ENCODE measurements around the gene SERBP1. TPM values are rescaled to one million over a fixed set of nuclear protein-coding genes. Genes with fewer than 3 reads are reported as not detected.

Gene SERBP1
- total and polyA plus RNA-seq, 7 donors: 189 to 299 (median 226) TPM

- Histone ChIP-seq H3K27ac (peak overlapping the region; percentile 81), H3K4me1 (peaks cover 43% of the 10 kb centered on the region), H3K27me3 (ENCODE audit: insufficient read depth in 3 of 3, low read length in 2 of 3) (no peaks in the 10 kb centered on the region), H3K36me3 (ENCODE audit: insufficient read depth in 1 of 2, low read depth in 1 of 2) (no peaks in the 10 kb centered on the region), H3K4me3 (no peak overlapping the region), H3K9me3 (no peaks in the 10 kb centered on the region)
- DNase-seq (no peak), ATAC-seq (no peak)
- 91 to 93% (median 91%) methylated on average over 3 of the region's 3 CpGs for WGBS, 3 donors
- intact Hi-C loops (cut with DNase I): loop anchor here in 1 of 2 donors (2.0 kb wide), 1 partner anchor 24 kb away; no protein-coding TSS in a partner anchor
- TF ChIP-seq CTCF (IDR thresholded peaks at IDR 0.05): no peak
These were observed 28.9 kb upstream of the SERBP1 start for GRCh38 chr1:67459068-67459467.

- no peak for TF ChIP-seq CTCF (IDR thresholded peaks at IDR 0.05)
- intact Hi-C loops (cut with DNase I): loop anchor here in 1 of 2 donors (2.0 kb wide), 1 partner anchor 24 kb away; no protein-coding TSS in a partner anchor
- no peak overlapping the region for H3K4me3 ChIP-seq
- H3K27me3 ChIP-seq (ENCODE audit: insufficient read depth in 3 of 3, low read length in 2 of 3): no peaks in the 10 kb centered on the region
- no peaks in the 10 kb centered on the region for H3K36me3 ChIP-seq (ENCODE audit: insufficient read depth in 1 of 2, low read depth in 1 of 2)
- peak overlapping the region; percentile 31 for H3K27ac ChIP-seq
- WGBS, 3 donors: 59 to 72% (median 62%) methylated on average over 1 of the region's 1 CpG
- no peak for ATAC-seq
- H3K4me1 ChIP-seq: peaks cover 39% of the 10 kb centered on the region
- H3K9me3 ChIP-seq: no peaks in the 10 kb centered on the region
- DNase-seq: no peak
These were observed 28.5 kb upstream of the SERBP1 start for GRCh38 chr1:67458663-67459062.

- no peaks in the 10 kb centered on the region for H3K27me3 ChIP-seq (ENCODE audit: insufficient read depth in 3 of 3, low read length in 2 of 3)
- WGBS, 3 donors: 71 to 81% (median 79%) methylated on average over 1 of the region's 1 CpG
- DNase-seq: no peak
- ATAC-seq: no peak
- no peaks in the 10 kb centered on the region for H3K36me3 ChIP-seq (ENCODE audit: insufficient read depth in 1 of 2, low read depth in 1 of 2)
- no peaks in the 10 kb centered on the region for H3K9me3 ChIP-seq
- no peak for TF ChIP-seq CTCF (IDR thresholded peaks at IDR 0.05)
- peaks cover 27% of the 10 kb centered on the region for H3K4me1 ChIP-seq
- intact Hi-C loops (cut with DNase I): no loop called here
- H3K4me3 ChIP-seq: no peak overlapping the region
- no peak overlapping the region for H3K27ac ChIP-seq
These were observed 27.0 kb upstream of the SERBP1 start for GRCh38 chr1:67457247-67457646.

GRCh38 chr1:67451815-67452214 is 21.6 kb upstream of the SERBP1 start:
- H3K9me3 ChIP-seq: no peaks in the 10 kb centered on the region
- TF ChIP-seq CTCF (IDR thresholded peaks at IDR 0.05): no peak
- ATAC-seq (no peak), DNase-seq (no peak)
- no peaks in the 10 kb centered on the region for H3K36me3 ChIP-seq (ENCODE audit: insufficient read depth in 1 of 2, low read depth in 1 of 2)
- 46 to 70% (median 53%) methylated on average over 2 of the region's 2 CpGs for WGBS, 3 donors
- no peak overlapping the region for H3K27ac ChIP-seq
- no peak overlapping the region for H3K4me3 ChIP-seq
- H3K4me1 ChIP-seq: peaks cover 8% of the 10 kb centered on the region
- no peaks in the 10 kb centered on the region for H3K27me3 ChIP-seq (ENCODE audit: insufficient read depth in 3 of 3, low read length in 2 of 3)
- intact Hi-C loops (cut with DNase I): no loop called here

GRCh38 chr1:67451356-67451755 is 21.2 kb upstream of the SERBP1 start:
- Histone ChIP-seq H3K4me3 (no peak overlapping the region), H3K4me1 (peaks cover 8% of the 10 kb centered on the region), H3K27ac (no peak overlapping the region), H3K36me3 (ENCODE audit: insufficient read depth in 1 of 2, low read depth in 1 of 2) (no peaks in the 10 kb centered on the region), H3K9me3 (no peaks in the 10 kb centered on the region), H3K27me3 (ENCODE audit: insufficient read depth in 3 of 3, low read length in 2 of 3) (no peaks in the 10 kb centered on the region)
- no peak for DNase-seq
- no peak for ATAC-seq
- TF ChIP-seq CTCF (IDR thresholded peaks at IDR 0.05): no peak
- 70 to 80% (median 75%) methylated on average over 2 of the region's 2 CpGs for WGBS, 3 donors
- intact Hi-C loops (cut with DNase I): no loop called here
